GM12878 (cell line): ENCODE measurements around the gene PTGR1. TPM values are rescaled to one million over a fixed set of nuclear protein-coding genes. Genes with fewer than 3 reads are reported as not detected.

ENCODE experiments used
- ATAC-seq: fragments of 200-7000 bp; cut with Tn5 transposase; 3 replicates; pipeline ENCODE4 v1.9.1; 2020; ENCODE audit warnings: mild to moderate bottlenecking, moderate library complexity
- BruUV-seq: library from RNA; stranded (reverse); fragments of 400-500 nt; replicated peaks from 2 replicates; lab custom pipeline; 2021; lab: Mats Ljungman, UMichigan
- CTCF ChIA-PET: fragments of 300-600 bp; sonication (Branson Sonifier 250); formaldehyde crosslinking; extraction: SDS; loops from one replicate; lab custom pipeline; 2021; ENCODE audit warnings: inconsistent platforms; lab: Yijun Ruan, JAX
- POLR2A ChIA-PET: fragments of 350-600 bp; formaldehyde crosslinking; extraction: SDS; loops from one replicate; lab custom pipeline; 2021; ENCODE audit warnings: inconsistent platforms; lab: Charles Lee
- RAD21 ChIA-PET: fragments of 300-600 bp; sonication (Branson Sonifier 250); formaldehyde crosslinking; loops from one replicate; lab custom pipeline; 2023; ENCODE audit warnings: antibody characterized with exemption; ENCODE audit not compliant: unreplicated experiment; lab: Charles Lee
- SMC1A ChIA-PET: fragments of 300-600 bp; sonication (Branson Sonifier 250); formaldehyde crosslinking; loops from one replicate; lab custom pipeline; 2023; ENCODE audit not compliant: unreplicated experiment, uncharacterized antibody; lab: Charles Lee
- DNase-seq: peaks from one replicate; pipeline ENCODE4 v3.0.0-alpha.2; 2011; ENCODE audit warnings: low read depth, low spot score
- FAIRE-seq: peaks from 3 replicates; lab custom pipeline; 2011; peaks lifted over from hg19 to GRCh38; lab: Jason Lieb, UNC
- H2AFZ ChIP-seq: 2 replicates; pipeline ENCODE4 v1.6.0; 2011; ENCODE audit warnings: low read depth, low read length, control low read depth; ENCODE audit not compliant: control insufficient read depth
- H3K27ac ChIP-seq: 2 replicates; pipeline ENCODE4 v1.5.1; 2011; ENCODE audit warnings: control low read depth; ENCODE audit not compliant: control insufficient read depth, insufficient read depth
- H3K27me3 ChIP-seq, 2 experiments: replicated peaks in 1 of 2; 2 replicates each; pipeline versions ENCODE4 v1.6.0 to v1.6.1; 2011; ENCODE audit warnings: low read length in 1 of 2; ENCODE audit not compliant: control insufficient read depth in 2 of 2, insufficient read depth in 2 of 2
- H3K36me3 ChIP-seq, 2 experiments: 2 replicates each; pipeline ENCODE4 v1.5.1; 2011; ENCODE audit warnings: low read length in 1 of 2; ENCODE audit not compliant: control insufficient read depth in 2 of 2, insufficient read depth in 2 of 2
- H3K4me1 ChIP-seq: 2 replicates; pipeline ENCODE4 v1.6.1; 2011; ENCODE audit warnings: mild to moderate bottlenecking, low read length, moderate library complexity, mixed read lengths; ENCODE audit not compliant: control insufficient read depth, insufficient read depth
- H3K4me2 ChIP-seq: 2 replicates; pipeline ENCODE4 v1.6.0; 2011; ENCODE audit warnings: control low read depth; ENCODE audit not compliant: control insufficient read depth, insufficient read depth
- H3K4me3 ChIP-seq: fragments of 200-600 bp; sonication (generic); 2 replicates; pipeline ENCODE4 v1.5.1; 2016
- H3K79me2 ChIP-seq: 2 replicates; pipeline ENCODE4 v1.6.0; 2011; ENCODE audit warnings: low read length; ENCODE audit not compliant: control insufficient read depth, insufficient read depth
- H3K9ac ChIP-seq: 2 replicates; pipeline ENCODE4 v1.8.0; 2011; ENCODE audit warnings: low read length, control low read depth, mixed read lengths; ENCODE audit not compliant: control insufficient read depth, insufficient read depth
- H3K9me3 ChIP-seq: replicated peaks from 3 replicates; pipeline ENCODE4 v1.5.1; 2011; ENCODE audit warnings: mild to moderate bottlenecking, low read length; ENCODE audit not compliant: control insufficient read depth, insufficient read depth
- H4K20me1 ChIP-seq: 2 replicates; pipeline ENCODE4 v1.6.0; 2011; ENCODE audit not compliant: control insufficient read depth, insufficient read depth
- ASH2L ChIP-seq: fragments of 300-600, 200-600 bp; sonication (generic); IDR thresholded peaks from 2 replicates; pipeline ENCODE4 v1.6.1; 2017; ENCODE audit warnings: low read depth, mild to moderate bottlenecking, borderline replicate concordance
- EZH2 ChIP-seq: IDR thresholded peaks from 2 replicates; pipeline ENCODE4 v1.6.1; 2012; ENCODE audit warnings: low read depth, mild to moderate bottlenecking, control low read depth, inconsistent platforms, low read length, borderline replicate concordance; ENCODE audit not compliant: control insufficient read depth
- JUND ChIP-seq: IDR thresholded peaks from 2 replicates; pipeline ENCODE4 v1.6.1; 2012; ENCODE audit warnings: low read depth, mild to moderate bottlenecking, low read length, improper control_type of control experiment, moderate library complexity
- KAT2A ChIP-seq: conservative IDR thresholded peaks from 2 replicates; pipeline ENCODE4 v1.6.1; 2011; ENCODE audit warnings: low read depth, low read length; ENCODE audit not compliant: control insufficient read depth
- NRF1 ChIP-seq: conservative IDR thresholded peaks from 2 replicates; pipeline ENCODE4 v1.6.1; 2011; ENCODE audit warnings: mild to moderate bottlenecking, low read depth, low read length, improper control_type of control experiment
- SMAD1 ChIP-seq: fragments of 450-650 bp; IDR thresholded peaks from 2 replicates; pipeline ENCODE4 v1.6.1; 2018; ENCODE audit warnings: mild to moderate bottlenecking, low read depth; ENCODE audit not compliant: partially characterized antibody
- TCF12 ChIP-seq: IDR thresholded peaks from 2 replicates; pipeline ENCODE4 v1.6.1; 2011; ENCODE audit warnings: low read depth, mild to moderate bottlenecking, low read length
- WGBS: methylation state at CpG from one replicate; pipeline ENCODE4 v1.1.6; 2016; ENCODE audit warnings: low lambda C conversion rate; ENCODE audit not compliant: insufficient replicate concordance, insufficient coverage; ENCODE audit errors: missing lambda C conversion rate; 5-methylcytosine and 5-hydroxymethylcytosine counted together
- in situ Hi-C: fragments of 300-500 bp; cut with MboI; formaldehyde crosslinking; loops from 9 replicates; pipeline ENCODE4 v1.14.3; 2018; ENCODE audit warnings: mixed read lengths
- intact Hi-C: fragments of 100-400 bp; cut with micrococcal nuclease; formaldehyde crosslinking; loops from one replicate; pipeline ENCODE4 v1.14.2; 2022; ENCODE audit not compliant: unreplicated experiment
- polyA plus RNA-seq, 11 experiments: library from polyadenylated mRNA; depleted of rRNA in 4 of 11; unstranded in 6 of 11; stranded (reverse) in 5 of 11; fragments of >200 nt; fragmentation: Nextera tagmentation in 4 of 11; fragmentation: Illumina TruSeq in 1 of 11; extraction: Ambion mirVana in 4 of 11; extraction: Trizol in 1 of 11; gene quantifications; 1 replicate in 1 of 11; 2 replicates in 10 of 11; pipeline versions ENCODE4 v1.2.1 to v1.2.3, GENCODE V29; 2011 to 2016; ENCODE audit warnings: inconsistent platforms in 2 of 11, missing spikeins in 2 of 11, low read depth in 1 of 11
- total RNA-seq, 4 experiments: library from RNA; depleted of rRNA in 3 of 4; stranded (reverse); fragments of >200 nt in 3 of 4; fragmentation: Illumina TruSeq in 1 of 4; extraction: Trizol in 1 of 4; gene quantifications; 2 replicates each; pipeline versions ENCODE4 v1.2.1 to v1.2.3, GENCODE V29; 2013 to 2021
- TF ChIP-seq, protein P1 (sequence below): fragments of 450-650 bp; IDR thresholded peaks from 2 replicates; pipeline ENCODE4 v1.6.1; 2017; ENCODE audit warnings: mild to moderate bottlenecking, moderate library complexity
- TF ChIP-seq, protein P2 (sequence below): fragments of 450-650 bp; conservative IDR thresholded peaks from 2 replicates; pipeline ENCODE4 v1.6.1; 2017; ENCODE audit warnings: mild to moderate bottlenecking, moderate library complexity
- TF ChIP-seq, protein P3 (sequence below): IDR thresholded peaks from 2 replicates; pipeline ENCODE4 v1.6.1; 2011; ENCODE audit warnings: borderline replicate concordance, low read depth, mild to moderate bottlenecking, moderate library complexity, low read length; ENCODE audit not compliant: insufficient read depth, poor library complexity, severe bottlenecking
- TF ChIP-seq, protein P4 (sequence below): fragments of 450-650 bp; IDR thresholded peaks from 2 replicates; pipeline ENCODE4 v1.6.1; 2017; ENCODE audit warnings: mild to moderate bottlenecking

PTGR1 gene
- total and polyA plus RNA-seq, 10 of the 15 experiments (the other 5 are each of a cell fraction or from before 2014, with no cell fraction given): 0.12 to 6.3 (median 2.8) TPM

GRCh38 chr9:111603041-111603440 lies 3.6 kb upstream of the PTGR1 start (continued):
- TF ChIP-seq JUND: no peak

DNA sequence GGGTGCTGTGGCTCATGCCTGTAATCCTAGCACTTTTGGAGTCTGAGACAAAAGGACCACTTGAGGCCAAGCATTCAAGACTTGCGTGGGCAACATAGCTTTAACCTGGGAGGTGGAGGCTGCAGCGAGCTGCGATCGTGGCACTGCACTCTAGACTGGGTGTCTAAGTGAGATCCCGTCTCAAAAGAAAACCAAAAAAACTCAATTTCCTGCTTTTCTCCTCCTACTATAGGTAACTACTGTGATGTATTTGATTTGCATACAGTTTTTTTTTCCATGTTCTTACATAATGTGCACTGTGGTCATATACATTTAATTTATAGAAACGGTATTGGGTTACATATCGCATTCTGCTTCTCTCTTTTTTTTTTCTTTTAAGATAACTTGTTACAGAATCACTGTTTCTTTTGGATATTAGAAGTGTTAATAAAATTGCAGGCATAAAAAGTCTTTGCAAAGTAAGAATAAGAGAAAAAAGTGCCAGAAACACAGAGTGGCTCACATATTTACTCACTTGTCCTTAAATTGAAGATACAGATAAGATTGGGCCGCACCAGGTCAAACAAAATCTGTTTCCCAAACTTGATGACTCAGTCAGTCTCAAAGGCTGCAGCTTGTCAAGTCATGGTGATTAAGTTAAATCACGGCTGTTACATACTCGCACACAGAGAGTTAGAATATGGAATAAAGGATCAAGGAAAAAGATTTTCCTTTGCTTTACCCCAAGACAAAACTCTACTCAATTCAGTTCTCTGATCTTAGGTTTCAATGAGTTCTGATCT lies 2.0 kb upstream of the PTGR1 start:
- ChIA-PET RAD21 (no interaction called here), CTCF (no interaction called here), POLR2A (no interaction called here), SMC1A (no interaction called here)
- BruUV-seq: no TSS peak
- Histone ChIP-seq H2AFZ (no peak overlapping the region), H3K9ac (no peak overlapping the region), H3K4me3 (no peak overlapping the region), H3K27me3 (peaks cover 0 to 4% of the 10 kb centered on the region in 2 experiments; a peak in 2 of 4 replicates), H3K79me2 (no peaks in the 10 kb centered on the region), H3K9me3 (no peaks in the 10 kb centered on the region), H4K20me1 (no peaks in the 10 kb centered on the region; the same call in 1 of the 2 replicates), H3K27ac (no peak overlapping the region), H3K4me2 (no peak overlapping the region), H3K36me3 (no peaks in the 10 kb centered on the region), H3K4me1 (no peaks in the 10 kb centered on the region)
- in situ Hi-C loops: no loop called here
- DNase-seq (no peak), FAIRE-seq (no peak), ATAC-seq (no peak)
- WGBS: 83% methylated on average over 10 of the region's 10 CpGs
- intact Hi-C loops: no loop called here
- TF ChIP-seq EZH2 (no peak), KAT2A (no peak), TCF12 (no peak), ASH2L (no peak), NRF1 (no peak), SMAD1 (no peak)
- TF ChIP-seq, protein P1, sequence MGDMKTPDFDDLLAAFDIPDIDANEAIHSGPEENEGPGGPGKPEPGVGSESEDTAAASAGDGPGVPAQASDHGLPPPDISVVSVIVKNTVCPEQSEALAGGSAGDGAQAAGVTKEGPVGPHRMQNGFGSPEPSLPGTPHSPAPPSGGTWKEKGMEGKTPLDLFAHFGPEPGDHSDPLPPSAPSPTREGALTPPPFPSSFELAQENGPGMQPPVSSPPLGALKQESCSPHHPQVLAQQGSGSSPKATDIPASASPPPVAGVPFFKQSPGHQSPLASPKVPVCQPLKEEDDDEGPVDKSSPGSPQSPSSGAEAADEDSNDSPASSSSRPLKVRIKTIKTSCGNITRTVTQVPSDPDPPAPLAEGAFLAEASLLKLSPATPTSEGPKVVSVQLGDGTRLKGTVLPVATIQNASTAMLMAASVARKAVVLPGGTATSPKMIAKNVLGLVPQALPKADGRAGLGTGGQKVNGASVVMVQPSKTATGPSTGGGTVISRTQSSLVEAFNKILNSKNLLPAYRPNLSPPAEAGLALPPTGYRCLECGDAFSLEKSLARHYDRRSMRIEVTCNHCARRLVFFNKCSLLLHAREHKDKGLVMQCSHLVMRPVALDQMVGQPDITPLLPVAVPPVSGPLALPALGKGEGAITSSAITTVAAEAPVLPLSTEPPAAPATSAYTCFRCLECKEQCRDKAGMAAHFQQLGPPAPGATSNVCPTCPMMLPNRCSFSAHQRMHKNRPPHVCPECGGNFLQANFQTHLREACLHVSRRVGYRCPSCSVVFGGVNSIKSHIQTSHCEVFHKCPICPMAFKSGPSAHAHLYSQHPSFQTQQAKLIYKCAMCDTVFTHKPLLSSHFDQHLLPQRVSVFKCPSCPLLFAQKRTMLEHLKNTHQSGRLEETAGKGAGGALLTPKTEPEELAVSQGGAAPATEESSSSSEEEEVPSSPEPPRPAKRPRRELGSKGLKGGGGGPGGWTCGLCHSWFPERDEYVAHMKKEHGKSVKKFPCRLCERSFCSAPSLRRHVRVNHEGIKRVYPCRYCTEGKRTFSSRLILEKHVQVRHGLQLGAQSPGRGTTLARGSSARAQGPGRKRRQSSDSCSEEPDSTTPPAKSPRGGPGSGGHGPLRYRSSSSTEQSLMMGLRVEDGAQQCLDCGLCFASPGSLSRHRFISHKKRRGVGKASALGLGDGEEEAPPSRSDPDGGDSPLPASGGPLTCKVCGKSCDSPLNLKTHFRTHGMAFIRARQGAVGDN: no peak
- TF ChIP-seq, protein P2, sequence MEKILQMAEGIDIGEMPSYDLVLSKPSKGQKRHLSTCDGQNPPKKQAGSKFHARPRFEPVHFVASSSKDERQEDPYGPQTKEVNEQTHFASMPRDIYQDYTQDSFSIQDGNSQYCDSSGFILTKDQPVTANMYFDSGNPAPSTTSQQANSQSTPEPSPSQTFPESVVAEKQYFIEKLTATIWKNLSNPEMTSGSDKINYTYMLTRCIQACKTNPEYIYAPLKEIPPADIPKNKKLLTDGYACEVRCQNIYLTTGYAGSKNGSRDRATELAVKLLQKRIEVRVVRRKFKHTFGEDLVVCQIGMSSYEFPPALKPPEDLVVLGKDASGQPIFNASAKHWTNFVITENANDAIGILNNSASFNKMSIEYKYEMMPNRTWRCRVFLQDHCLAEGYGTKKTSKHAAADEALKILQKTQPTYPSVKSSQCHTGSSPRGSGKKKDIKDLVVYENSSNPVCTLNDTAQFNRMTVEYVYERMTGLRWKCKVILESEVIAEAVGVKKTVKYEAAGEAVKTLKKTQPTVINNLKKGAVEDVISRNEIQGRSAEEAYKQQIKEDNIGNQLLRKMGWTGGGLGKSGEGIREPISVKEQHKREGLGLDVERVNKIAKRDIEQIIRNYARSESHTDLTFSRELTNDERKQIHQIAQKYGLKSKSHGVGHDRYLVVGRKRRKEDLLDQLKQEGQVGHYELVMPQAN: no peak
- TF ChIP-seq, protein P3, sequence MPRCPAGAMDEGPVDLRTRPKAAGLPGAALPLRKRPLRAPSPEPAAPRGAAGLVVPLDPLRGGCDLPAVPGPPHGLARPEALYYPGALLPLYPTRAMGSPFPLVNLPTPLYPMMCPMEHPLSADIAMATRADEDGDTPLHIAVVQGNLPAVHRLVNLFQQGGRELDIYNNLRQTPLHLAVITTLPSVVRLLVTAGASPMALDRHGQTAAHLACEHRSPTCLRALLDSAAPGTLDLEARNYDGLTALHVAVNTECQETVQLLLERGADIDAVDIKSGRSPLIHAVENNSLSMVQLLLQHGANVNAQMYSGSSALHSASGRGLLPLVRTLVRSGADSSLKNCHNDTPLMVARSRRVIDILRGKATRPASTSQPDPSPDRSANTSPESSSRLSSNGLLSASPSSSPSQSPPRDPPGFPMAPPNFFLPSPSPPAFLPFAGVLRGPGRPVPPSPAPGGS: no peak
- TF ChIP-seq, protein P4, sequence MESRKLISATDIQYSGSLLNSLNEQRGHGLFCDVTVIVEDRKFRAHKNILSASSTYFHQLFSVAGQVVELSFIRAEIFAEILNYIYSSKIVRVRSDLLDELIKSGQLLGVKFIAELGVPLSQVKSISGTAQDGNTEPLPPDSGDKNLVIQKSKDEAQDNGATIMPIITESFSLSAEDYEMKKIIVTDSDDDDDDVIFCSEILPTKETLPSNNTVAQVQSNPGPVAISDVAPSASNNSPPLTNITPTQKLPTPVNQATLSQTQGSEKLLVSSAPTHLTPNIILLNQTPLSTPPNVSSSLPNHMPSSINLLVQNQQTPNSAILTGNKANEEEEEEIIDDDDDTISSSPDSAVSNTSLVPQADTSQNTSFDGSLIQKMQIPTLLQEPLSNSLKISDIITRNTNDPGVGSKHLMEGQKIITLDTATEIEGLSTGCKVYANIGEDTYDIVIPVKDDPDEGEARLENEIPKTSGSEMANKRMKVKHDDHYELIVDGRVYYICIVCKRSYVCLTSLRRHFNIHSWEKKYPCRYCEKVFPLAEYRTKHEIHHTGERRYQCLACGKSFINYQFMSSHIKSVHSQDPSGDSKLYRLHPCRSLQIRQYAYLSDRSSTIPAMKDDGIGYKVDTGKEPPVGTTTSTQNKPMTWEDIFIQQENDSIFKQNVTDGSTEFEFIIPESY: no peak
